ENCODE measurements around the gene ENGASE. TPM values are rescaled to one million over a fixed set of nuclear protein-coding genes. Genes with fewer than 3 reads are reported as not detected.

The ENGASE gene
- total and polyA plus RNA-seq, 2 donors (not counting 1 experiment from before 2014, with no cell fraction given), result 92.1 to 122 TPM

- no peaks in the 10 kb centered on the region for H3K79me2 ChIP-seq (ENCODE audit: control insufficient read depth, insufficient read depth, low read length)
- H3K27me3 ChIP-seq (replicated peaks in 1 of 4; ENCODE audit: control extremely low read depth in 1 of 4, control insufficient read depth in 3 of 4, insufficient read depth in 4 of 4, low read length in 3 of 4), result no peaks in the 10 kb centered on the region
- peaks cover 13% of the 10 kb centered on the region for H3K27me3 Mint-ChIP-seq
- ChIA-PET POLR2A (interaction anchor here (0.6 kb wide), 1 partner anchor 279 kb away, joined by 5 read pairs; no protein-coding TSS in a partner anchor), CTCF (interaction anchor here (0.6 to 3.7 kb wide), 5 partner anchors 16 to 1043 kb away, joined by 3 to 21 read pairs (median 5); no protein-coding TSS in a partner anchor)
- no peak overlapping the region for H3K27ac ChIP-seq (ENCODE audit: low read length in 2 of 2)
- ATAC-seq (ENCODE audit: low read depth), result no peak
- no peaks in the 10 kb centered on the region for H3K9me3 ChIP-seq (ENCODE audit: control extremely low read depth in 1 of 3, control insufficient read depth in 2 of 3, insufficient read depth in 1 of 3, low read length in 2 of 3)
- H3K4me1 ChIP-seq (ENCODE audit: control insufficient read depth in 2 of 2, insufficient read depth in 2 of 2, low read length in 2 of 2), result no peaks in the 10 kb centered on the region
- no peak overlapping the region for H2AFZ ChIP-seq (ENCODE audit: insufficient read depth, low read depth, low read length, poor library complexity, severe bottlenecking)
- no peak overlapping the region for H3K4me3 Mint-ChIP-seq
- no peak for DNase-seq
- H4K20me1 ChIP-seq (ENCODE audit: control insufficient read depth, insufficient read depth, low read length, poor library complexity, severe bottlenecking), result no peaks in the 10 kb centered on the region
- H3K4me3 ChIP-seq (ENCODE audit: control extremely low read depth in 1 of 5, extremely low read depth in 1 of 5, insufficient read depth in 1 of 5, low read depth in 2 of 5, low read length in 4 of 5), result no peak overlapping the region
- H3K4me1 Mint-ChIP-seq, result peaks cover 3% of the 10 kb centered on the region
- H3K27ac Mint-ChIP-seq, result no peak overlapping the region
- H3K9ac ChIP-seq (ENCODE audit: low read length), result no peak overlapping the region
- 89% methylated on average over 5 of the region's 6 CpGs for WGBS (ENCODE audit: insufficient coverage)
- no peaks in the 10 kb centered on the region for H3K36me3 ChIP-seq (replicated peaks in 1 of 2; ENCODE audit: control extremely low read depth in 1 of 2, control insufficient read depth in 1 of 2, extremely low read depth in 1 of 2, insufficient read depth in 2 of 2, low read length in 1 of 2)
- TF ChIP-seq EZH2 (IDR thresholded peaks at IDR 0.05; ENCODE audit: borderline replicate concordance, insufficient read depth, low read depth, low read length, poor library complexity, severe bottlenecking) (no peak), CTCF (IDR thresholded peaks at IDR 0.05) (no peak)
- no peak overlapping the region for H3K4me2 ChIP-seq (replicated peaks; ENCODE audit: low read depth, low read length, poor library complexity, severe bottlenecking)
- H3K9me3 Mint-ChIP-seq (ENCODE audit: insufficient read depth), result no peaks in the 10 kb centered on the region
- intact Hi-C loops (cut with micrococcal nuclease), result no loop called here
Measured at GRCh38 chr17:79066963-79067362, 7.7 kb upstream of the ENGASE start.

- CTCF ChIA-PET, result interaction anchor here (0.6 to 0.9 kb wide), 4 partner anchors 29 to 322 kb away, joined by 3 to 7 read pairs (median 3); partner anchors contain the start of gene CANT1
- Histone ChIP-seq H3K27me3 (replicated peaks in 1 of 4; ENCODE audit: control extremely low read depth in 1 of 4, control insufficient read depth in 3 of 4, insufficient read depth in 4 of 4, low read length in 3 of 4) (no peaks in the 10 kb centered on the region), H3K9ac (ENCODE audit: low read length) (no peak overlapping the region), H3K4me1 (ENCODE audit: control insufficient read depth in 2 of 2, insufficient read depth in 2 of 2, low read length in 2 of 2) (peaks cover 5 to 11% of the 10 kb centered on the region in 2 donors), H3K4me2 (replicated peaks; ENCODE audit: low read depth, low read length, poor library complexity, severe bottlenecking) (no peak overlapping the region), H2AFZ (ENCODE audit: insufficient read depth, low read depth, low read length, poor library complexity, severe bottlenecking) (no peak overlapping the region), H3K27ac (ENCODE audit: low read length in 2 of 2) (no peak overlapping the region), H3K79me2 (ENCODE audit: control insufficient read depth, insufficient read depth, low read length) (no peaks in the 10 kb centered on the region), H3K9me3 (ENCODE audit: control extremely low read depth in 1 of 3, control insufficient read depth in 2 of 3, insufficient read depth in 1 of 3, low read length in 2 of 3) (no peaks in the 10 kb centered on the region), H3K4me3 (ENCODE audit: control extremely low read depth in 1 of 5, extremely low read depth in 1 of 5, insufficient read depth in 1 of 5, low read depth in 2 of 5, low read length in 4 of 5) (no peak overlapping the region), H4K20me1 (ENCODE audit: control insufficient read depth, insufficient read depth, low read length, poor library complexity, severe bottlenecking) (no peaks in the 10 kb centered on the region), H3K36me3 (replicated peaks in 1 of 2; ENCODE audit: control extremely low read depth in 1 of 2, control insufficient read depth in 1 of 2, extremely low read depth in 1 of 2, insufficient read depth in 2 of 2, low read length in 1 of 2) (no peaks in the 10 kb centered on the region)
- no peak for DNase-seq
- Mint-ChIP-seq H3K9me3 (ENCODE audit: insufficient read depth) (no peaks in the 10 kb centered on the region), H3K27me3 (peaks cover 4% of the 10 kb centered on the region), H3K4me3 (no peak overlapping the region), H3K4me1 (peaks cover 2% of the 10 kb centered on the region), H3K27ac (peak overlapping the region; percentile 6)
- intact Hi-C loops (cut with micrococcal nuclease), result no loop called here
- no peak for ATAC-seq (ENCODE audit: low read depth)
- TF ChIP-seq CTCF (IDR thresholded peaks at IDR 0.05) (no peak), EZH2 (IDR thresholded peaks at IDR 0.05; ENCODE audit: borderline replicate concordance, insufficient read depth, low read depth, low read length, poor library complexity, severe bottlenecking) (no peak)
- 93% methylated on average over 4 of the region's 9 CpGs for WGBS (ENCODE audit: insufficient coverage)
- POLR2A ChIA-PET, result no interaction called here
Measured at GRCh38 chr17:79070266-79070880, 4.3 kb upstream of the ENGASE start.
